ENCODE results near the gene RERE.

Gene RERE

DNA sequence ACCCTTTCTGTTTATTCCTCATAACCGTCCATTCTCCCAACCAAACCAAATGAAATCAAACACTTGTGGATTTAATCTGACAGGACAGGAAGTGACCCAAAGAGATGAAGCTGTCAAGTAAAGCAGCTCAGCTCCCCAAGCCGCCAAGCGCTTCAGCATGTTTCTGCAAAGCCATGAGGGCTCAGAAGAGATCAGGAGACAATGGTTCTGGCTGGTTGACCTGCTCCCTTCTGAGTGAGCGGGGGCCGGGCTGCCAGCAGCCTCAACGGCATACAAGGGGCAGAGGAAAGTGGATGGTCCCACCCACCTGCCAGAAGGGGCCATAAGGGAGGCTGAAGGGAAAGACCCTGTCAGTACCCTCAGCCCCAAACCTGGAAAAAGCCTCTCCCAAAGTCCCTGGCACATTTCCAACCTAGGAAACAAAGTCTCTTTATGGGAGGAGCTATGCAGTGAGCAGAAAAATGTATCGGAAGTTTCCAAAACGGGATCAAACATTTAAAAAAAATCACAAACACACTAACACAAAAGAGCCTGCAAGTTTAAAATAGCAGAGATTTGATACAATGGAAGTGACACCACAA lies 454.2 kb downstream of the RERE start:
- DNase-seq (ENCODE audit: extremely low read depth, low read depth): no peak
- TF ChIP-seq, protein P1, sequence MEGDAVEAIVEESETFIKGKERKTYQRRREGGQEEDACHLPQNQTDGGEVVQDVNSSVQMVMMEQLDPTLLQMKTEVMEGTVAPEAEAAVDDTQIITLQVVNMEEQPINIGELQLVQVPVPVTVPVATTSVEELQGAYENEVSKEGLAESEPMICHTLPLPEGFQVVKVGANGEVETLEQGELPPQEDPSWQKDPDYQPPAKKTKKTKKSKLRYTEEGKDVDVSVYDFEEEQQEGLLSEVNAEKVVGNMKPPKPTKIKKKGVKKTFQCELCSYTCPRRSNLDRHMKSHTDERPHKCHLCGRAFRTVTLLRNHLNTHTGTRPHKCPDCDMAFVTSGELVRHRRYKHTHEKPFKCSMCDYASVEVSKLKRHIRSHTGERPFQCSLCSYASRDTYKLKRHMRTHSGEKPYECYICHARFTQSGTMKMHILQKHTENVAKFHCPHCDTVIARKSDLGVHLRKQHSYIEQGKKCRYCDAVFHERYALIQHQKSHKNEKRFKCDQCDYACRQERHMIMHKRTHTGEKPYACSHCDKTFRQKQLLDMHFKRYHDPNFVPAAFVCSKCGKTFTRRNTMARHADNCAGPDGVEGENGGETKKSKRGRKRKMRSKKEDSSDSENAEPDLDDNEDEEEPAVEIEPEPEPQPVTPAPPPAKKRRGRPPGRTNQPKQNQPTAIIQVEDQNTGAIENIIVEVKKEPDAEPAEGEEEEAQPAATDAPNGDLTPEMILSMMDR (IDR thresholded peaks at IDR 0.05; ENCODE audit: low read depth, low read length): no peak

DNA sequence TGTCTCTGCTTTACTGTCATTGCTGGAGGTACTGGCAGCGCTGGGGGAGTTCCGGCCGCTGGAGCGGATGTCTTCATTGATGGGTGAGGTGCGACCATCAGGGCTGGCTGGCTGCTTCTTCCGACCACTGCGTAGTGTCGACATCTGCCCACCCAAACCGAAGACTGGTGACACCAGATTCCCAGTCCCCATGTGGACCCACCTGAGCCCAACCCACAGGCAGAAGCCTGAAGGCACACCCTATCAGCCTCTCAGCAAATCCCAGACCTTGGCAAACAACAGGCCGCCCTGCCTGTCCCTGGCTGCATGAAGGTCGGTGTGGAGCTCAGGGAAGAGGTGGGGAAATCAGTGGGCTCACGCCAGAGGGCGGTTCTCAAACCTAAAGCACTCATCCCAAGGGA lies 454.7 kb downstream of the RERE start:
- no peak for DNase-seq (ENCODE audit: extremely low read depth, low read depth)
- TF ChIP-seq, protein P1 (IDR thresholded peaks at IDR 0.05; ENCODE audit: low read depth, low read length): no peak

DNA sequence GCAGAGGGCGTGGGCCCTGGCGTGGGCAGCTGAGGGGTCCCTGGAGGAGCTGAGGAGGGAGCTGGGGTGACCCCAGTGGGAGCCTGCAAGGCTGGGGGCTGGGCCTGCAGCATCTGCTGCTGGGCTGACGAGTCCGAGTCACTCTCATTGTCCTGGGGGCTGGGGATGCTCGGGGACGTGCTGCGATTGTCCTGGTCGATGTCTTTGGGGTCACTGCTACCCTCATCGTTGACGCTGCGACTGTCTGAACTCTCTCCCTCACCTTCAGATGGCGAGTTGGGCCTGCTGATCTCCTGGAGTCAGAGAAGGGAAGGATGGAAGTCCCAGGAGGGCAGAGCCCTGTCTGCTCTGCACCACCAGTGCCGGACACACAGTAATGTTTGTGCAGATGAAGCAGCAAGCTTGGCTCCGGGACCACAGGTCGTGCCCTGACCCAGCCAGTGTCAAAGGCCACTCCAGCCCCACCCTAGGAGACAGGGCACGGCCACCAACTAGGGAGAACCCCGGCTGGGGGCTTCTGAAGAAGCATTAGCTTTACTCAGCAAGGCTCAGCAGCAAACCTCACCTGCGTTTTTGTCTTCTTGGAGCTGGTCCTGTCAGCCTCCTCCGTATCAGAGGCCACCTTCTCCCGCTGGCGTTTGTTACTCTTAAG lies 456.1 kb downstream of the RERE start:
- TF ChIP-seq, protein P1 (IDR thresholded peaks at IDR 0.05; ENCODE audit: low read depth, low read length): no peak
- no peak for DNase-seq (ENCODE audit: extremely low read depth, low read depth)

DNA sequence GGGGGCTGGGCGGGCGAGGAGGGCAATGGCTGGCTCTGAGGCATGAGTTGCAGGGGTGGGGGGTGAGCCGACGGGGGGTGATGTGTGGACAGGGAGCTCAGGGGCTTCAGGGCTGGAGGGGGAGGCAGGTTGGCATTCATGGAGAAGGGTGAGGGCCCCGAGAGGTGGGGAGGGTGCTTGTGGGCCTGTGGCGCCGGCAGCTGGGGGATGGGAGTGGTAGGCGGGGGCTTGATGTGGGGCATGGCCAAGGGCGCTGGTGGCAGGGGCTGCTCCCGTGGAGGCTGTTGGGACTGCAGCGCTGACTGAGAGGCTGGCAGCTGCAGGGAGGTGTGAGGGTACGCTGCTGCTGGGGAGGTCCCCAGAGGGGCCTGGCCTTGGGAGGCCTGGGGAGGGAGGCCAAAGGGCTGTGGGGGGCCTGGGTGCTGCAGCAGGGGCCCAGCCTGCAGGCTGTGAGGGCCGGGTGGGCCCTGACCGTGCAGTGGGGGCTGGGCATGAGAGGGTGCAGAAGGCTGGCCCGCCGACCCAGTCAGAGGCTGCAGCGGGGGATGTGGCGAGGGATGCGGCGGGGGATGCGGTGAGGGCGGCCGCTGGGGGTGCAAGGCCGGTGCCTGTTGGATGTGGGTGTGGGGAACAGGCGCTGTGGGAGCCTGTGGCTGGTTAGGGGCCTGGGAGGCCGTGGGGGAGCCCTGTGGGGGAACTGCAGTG lies 456.8 kb downstream of the RERE start:
- TF ChIP-seq, protein P1 (IDR thresholded peaks at IDR 0.05; ENCODE audit: low read depth, low read length): no peak
- DNase-seq (ENCODE audit: extremely low read depth, low read depth): no peak

DNA sequence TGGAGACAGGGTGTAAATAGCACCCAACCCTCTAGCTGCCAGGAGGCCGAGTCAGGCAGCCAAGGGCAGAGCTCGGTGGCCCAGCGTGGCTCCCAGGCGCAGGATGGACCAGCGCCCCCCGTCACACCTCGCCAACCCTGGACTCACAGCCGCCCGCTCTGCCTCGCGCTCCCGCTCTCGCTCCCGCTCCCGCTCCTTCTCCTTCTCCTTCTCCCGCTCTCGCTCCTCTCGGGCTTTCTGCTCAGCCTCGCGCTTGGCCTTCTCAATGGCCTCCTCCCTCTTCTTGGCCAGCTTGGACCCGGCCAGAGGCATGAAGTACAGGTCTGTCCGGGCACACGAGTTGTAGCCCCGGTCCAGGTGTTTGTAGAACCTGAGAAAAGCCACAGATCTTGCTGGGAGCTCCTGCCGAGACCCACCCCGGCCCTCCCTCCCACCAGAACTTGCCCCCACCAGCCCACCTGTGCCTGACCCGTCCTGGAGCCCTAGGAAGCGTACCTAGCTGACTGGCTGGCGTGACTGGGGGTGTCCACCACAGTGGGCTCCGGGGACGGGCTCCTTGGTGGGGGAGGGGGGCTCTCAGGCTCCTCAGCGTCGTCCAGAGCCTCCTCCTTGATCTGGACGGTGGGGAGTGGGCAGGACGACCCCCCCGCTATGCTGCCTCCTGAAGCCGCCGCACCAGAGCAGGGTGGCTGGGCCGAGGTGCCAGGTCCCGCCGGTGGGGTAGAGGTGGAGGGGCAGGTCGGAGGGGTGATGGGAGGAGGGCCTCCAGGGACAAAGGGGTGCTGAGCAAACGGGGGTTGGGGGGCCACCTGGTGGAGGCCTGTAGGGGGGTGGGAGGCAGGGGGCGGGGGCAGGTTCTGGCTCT lies 457.6 kb downstream of the RERE start:
- no peak for DNase-seq (ENCODE audit: extremely low read depth, low read depth)
- TF ChIP-seq, protein P1 (IDR thresholded peaks at IDR 0.05; ENCODE audit: low read depth, low read length): no peak

DNA sequence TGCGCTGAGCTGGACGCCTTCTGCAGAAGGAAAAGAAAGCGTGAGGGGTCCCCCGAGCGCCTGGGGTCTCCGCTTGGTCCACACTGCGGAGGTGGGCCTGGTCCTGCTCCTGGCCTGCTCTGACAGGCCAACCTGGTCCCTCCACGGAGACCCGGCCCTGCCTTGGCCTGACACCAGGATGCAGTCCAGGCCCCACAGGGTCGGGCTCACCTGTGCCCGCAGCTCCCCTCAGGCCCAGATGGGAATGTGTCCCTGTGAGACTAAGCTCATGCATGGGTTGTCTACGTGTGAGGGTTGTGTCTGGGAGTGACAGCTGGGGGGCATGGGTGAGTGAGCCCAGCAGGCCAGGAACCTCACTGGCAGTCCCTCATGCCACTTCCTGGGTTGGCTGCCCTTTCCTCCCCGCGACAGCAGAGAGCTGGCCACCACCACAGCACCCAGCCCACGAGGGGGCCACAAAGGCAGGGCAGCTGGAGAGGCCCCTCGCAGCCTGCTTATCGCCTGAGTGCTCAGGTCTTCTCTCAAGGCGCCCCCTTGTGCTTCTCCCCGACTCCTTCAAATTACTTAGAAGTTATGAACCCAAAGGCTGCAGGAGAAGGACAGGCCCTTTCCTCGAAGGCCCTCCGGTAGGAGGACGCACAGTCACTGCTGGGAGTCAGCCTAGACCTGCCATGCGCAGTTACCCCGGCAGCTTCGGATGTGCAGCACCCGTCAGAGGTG lies 458.4 kb downstream of the RERE start:
- DNase-seq (ENCODE audit: extremely low read depth, low read depth): no peak
- TF ChIP-seq, protein P1 (IDR thresholded peaks at IDR 0.05; ENCODE audit: low read depth, low read length): no peak
